Measurements from ENCODE around the gene NID2.

The NID2 gene

DNA sequence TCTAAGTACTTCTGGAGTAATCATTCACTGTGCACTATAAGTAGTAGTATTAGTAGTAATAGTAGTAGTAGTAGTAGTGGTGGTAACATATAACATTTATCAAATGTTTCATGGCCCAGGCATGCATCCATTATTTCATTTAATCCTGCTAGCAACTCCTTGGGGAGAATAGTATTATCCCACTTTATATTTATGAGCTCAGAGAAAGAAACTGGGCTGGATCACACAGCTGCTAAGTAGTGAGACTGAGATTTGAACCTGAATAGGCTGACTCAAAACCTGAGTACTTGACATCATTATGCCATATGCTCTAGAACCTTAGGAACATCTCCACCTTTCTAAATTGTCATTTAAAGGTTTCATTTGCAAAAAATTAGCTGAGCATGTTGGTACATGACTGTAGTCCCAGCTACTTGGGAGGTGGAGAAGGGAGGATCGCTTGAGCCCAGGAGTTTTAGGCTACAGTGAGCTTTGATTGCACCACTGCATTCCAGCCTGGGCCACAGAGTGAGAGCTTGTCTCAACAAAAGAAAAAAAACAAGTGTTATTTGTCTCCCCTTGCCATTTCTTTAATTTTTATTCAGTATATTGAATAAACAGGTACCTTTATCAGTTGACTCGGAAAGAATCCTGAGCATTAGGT is 11.4 kb upstream of the NID2 start:
- DNase-seq: no peak

DNA sequence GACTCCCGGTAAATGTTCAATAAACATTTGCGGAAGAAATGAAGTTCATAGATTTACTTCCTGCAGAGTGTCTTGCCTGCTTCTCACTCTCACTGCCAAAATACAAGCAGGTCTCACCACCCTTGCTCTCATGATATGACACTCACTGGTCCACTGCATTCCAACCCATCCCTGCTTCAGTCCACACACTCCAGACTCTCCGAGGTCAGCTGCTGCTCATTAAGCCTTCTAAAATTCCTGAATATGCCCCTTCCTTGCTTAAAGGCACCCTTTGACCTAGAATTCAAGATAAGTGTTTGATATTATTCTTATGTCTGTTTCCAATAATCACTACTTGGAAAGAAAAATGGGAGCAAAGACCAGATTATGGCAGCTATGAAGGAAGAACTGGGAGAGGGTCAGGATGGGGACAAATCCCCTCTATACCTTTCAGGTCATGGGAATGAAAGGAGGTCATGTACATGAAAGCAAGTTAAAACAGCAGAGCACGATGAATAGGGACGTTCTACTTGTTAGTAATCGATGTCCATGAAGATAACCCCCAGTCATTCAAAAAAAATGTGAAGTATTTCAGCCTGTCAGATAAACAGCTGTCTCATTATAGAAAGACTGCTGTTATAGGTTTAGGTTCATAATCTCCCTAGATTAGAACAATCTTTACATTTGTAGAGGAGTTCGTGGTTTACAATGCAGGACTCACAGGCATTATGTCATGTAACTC is 10.5 kb upstream of the NID2 start:
- no peak for DNase-seq

DNA sequence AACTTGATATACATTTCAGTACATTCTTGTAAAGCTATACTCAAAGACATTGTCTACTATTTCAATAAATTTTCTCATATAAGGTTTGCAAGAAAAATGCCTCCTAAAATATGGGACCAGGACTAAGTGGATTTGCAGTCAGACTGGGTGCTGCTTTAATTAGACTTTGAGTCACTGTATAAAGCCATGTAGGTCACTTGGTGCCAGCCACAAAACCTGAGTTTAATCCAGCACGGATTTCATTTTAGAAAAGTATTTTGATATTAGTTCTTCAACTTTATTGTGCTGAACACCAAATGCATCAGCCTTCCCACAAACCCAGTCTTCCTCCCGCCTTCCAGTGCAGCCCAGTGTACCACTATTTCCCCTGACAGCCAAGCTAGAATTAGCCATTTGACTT is 9.9 kb upstream of the NID2 start:
- no peak for DNase-seq

DNA sequence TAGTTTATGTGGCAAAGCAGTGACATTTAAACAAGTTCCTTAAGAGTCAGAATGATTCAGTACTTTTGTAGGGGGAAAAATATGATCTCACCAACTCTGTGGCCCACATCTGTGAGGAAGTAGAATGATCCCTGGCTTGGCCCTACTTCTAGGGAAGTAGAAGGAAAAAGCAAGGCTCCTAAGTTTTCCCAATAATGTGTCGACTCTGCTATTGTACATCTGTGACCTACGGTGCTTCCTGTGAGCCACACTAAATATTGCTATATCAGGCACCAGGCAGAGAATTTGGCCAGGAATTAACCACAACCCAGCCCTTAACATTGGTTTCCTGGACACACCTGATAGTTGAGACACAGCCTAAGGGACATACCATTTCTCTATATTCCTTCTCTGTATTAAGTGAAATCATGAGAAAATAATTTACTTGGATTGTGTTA is 9.3 kb upstream of the NID2 start:
- no peak for DNase-seq

DNA sequence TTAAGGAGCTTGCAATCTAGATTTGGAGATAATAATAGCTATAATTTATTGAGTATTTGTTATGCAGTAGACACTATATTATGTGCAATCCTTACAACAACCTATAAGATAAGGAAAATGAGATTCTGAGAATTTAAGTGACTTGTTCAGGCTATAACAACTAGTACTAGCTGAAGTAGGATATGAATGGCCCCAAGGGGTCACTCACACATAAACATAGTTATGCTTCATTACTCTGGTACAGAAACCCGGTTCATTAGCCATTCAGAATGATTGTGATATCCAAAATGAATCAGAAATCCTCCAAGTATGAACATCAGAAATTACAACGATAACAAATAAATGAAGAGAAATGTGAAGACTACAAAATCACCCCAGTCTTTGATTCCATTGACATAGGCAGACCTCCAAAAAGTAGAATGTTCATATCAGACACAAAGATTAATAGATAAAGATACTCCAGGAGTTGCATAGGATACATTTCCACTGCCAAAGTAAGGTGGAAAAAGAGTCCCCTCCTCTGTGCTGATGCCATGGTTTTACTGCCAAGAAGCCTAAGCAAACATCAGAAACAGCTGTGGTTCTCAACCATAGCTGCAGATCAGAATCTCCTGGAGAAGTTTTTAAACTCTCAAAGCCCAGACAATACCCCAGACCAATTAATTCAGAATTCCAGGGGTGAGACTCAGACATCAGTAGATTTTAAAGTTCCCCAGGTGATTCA is 8.6 kb upstream of the NID2 start:
- DNase-seq: no peak

DNA sequence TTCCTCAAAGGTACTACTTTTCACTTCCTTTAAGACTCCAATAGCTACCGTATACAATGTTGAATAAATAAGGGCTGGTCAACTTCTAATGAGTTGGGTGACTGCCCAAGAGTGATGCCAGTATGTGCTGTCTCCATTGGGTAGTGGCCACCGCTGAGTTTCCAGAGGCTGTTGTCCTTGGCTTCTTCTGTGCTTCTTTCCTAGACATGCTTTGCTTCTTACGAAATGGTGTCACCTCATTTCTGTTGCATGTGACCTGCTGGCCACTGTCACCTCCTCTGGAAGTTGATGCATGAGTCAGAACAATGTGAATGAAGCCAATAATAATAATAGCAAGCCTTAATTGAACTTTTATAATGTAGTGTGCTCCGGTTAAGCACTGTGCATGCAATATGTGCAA is 7.5 kb upstream of the NID2 start:
- DNase-seq: no peak

DNA sequence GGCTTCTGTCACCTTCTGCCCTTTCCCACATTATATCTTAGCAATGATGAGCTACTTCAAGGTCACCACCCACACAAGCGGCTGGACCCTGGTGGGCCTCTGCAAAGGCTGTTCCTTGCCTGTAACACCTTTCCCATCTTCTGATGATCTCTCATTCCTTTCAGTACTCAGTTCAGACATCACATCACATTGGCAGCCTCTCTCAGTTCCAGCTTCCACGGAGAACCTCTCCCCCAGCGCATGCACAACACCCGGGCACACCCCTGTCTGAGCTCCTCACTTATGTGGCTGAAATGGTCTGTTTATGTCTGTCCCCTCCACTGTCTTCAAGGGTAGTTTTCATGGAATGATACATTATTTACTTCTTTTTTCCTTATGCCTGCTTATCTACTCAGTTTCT is 6.5 kb upstream of the NID2 start:
- DNase-seq: no peak

DNA sequence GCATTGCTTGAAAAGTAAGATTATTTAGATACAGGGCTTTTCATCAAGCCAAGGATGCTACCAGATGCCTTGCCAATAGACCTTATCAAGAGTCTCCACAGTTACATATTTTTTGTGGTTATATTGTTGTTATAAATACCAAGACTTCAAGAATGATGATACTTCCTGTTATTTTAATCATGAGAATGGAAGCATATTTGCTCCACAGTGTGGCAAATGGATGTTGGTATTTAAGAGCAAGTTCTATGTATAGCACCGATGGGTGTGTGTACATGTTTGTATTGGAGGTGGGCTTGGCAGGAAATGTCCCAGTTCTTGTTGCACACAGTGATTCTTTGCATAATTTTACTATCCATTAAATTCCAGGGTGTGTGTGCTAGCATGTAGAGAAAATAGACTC is 4.4 kb upstream of the NID2 start:
- DNase-seq: no peak

DNA sequence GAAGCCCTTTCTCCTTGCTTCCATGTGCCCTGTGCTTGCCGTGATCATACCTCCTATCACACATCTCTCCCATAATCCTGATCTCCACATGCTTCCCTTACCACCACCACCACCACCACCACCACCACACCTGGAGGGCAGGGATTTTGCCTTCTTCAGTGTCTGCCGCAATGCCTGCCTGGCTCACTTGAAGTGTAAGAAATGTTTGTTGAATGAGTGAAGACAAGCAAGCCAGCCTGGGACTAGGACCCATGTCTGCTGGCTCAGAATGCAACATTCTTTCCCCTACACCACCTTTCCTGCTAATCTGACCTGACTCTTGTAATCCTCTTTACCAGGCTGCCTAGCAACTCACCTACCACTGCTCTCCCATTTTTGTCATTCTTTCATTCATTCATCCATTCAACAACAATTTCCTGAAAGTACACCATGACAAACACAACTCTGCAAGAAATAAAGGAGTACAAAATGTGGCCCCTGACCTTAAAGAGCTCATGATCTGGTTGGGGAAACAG is 3.5 kb upstream of the NID2 start:
- DNase-seq: no peak

DNA sequence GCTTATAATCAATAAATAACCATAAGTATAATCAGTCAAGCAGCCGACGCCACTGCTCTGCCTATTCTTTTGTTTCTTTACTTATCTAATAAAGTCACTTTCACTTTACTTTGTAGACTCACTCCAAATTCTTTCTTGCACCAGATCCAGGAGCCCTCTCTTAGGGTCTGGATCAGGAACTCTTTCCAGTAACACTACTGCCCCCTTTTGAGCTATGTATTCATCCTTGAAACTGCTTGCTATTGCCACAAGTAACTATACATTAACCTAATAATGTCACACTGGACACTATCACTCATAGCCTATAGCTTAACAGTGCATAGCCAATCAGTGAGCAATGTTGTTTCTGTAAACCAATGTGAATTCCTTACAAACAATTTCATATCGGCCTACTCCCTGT is 2.8 kb upstream of the NID2 start:
- DNase-seq: no peak

DNA sequence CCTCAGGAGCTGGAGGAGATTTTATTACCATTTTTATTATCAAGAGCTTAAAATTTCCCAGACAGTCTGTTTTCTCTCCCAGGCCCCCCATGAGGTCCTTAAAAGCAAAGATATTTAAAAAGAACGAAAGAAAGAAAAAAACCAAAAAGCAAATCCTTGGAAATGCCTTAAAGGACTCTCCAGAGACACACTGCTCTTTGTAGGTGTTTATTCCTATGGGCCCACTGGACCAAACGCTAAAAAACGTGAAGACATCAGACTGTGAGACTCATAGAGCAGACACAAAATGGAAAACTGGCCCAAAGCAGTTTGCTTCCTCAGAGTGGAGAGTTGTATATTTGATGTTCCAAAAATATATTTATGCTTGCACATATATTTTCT is 1.2 kb upstream of the NID2 start:
- DNase-seq: no peak

DNA sequence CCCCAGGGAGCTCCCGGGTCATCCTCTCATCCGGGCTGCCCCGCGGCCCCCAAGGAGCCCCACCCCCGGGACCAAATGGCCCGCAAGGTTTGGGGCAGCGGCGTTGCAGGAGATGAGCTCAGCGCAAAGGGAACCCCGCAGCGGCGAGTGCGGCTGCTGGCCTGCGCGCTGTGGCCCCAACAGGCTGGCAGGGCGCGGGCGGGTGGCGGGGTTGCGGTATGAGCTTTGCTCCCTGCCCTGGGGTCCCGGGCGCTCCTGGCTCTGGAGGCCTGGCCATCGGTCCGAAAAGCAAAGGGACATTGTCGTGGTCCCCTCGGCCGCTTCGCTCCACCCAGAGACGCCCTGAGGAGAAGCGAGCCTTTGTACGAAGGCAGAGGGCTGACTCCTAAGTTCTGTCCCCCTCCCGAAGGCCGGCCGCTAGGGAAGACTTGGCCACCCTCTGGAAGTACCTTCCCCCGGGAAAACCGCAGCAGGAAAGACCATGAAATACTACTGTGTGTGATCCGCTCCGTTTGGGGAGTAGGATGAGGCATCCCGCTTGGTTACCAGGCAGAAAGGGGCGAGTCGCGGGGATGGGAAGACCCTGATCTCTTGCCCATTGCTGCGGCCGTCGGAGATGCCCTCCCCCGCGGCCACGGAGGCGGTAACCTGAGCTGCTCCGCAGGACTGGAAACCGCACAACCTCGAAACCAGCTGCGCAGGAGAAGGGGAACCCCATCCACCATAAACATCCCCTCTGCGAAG is 620 bp upstream of the NID2 start:
- no peak for DNase-seq

DNA sequence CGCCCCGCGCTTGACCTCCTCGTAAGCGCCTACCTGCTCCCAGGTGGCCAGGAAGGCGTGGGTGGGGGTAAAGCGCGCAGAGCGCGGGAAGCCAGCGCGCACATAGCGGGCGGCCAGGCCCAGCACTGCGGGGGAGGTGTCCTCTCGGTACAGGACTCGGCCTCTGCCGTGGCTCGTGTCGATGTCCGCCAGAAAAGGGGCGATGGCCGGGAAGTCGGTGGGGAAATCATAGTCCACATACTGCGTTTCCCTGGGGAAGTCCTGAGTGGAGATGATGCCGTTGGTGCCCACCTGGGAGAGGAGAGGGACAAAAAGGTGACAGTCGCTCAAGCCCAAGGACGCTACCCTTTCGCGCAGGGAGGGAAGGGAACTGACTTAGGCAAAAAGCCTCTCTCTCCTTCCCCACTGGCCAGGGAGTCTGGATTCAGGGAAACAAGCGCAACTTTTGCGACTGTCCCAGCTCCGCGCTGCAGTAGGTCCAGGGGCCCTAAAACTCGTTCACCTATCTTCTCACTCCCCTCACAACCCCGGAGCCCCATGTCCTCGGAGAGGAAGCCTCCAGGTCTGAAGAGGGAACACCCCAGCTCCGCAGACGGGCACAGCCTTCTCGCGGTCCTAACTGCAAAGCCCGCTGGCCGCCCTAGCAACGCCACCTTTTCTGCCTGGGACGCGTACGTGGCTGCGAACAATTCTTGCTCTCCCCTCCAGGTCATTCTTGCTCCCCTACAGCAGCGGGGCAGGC is 815 bp downstream of the NID2 start:
- DNase-seq: no peak

DNA sequence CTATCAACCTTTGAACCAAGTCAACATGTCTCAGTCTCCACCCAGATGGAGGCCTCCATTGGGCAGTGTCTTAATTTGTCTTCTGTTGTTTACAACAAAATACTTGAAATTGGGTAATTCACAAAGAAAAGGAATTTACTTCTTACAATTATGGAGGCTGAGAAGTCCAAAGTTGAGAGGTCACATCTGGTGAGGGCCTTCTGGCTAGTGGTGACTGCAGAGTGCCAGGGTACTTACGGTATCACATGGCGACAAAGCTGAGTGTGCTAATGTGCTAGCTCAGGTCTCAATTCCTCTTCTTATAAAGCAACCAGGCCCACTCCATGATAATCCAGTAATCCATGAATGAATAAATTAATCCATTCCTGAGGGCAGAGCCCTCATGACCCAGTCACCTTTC is 4.7 kb downstream of the NID2 start:
- no peak for DNase-seq

DNA sequence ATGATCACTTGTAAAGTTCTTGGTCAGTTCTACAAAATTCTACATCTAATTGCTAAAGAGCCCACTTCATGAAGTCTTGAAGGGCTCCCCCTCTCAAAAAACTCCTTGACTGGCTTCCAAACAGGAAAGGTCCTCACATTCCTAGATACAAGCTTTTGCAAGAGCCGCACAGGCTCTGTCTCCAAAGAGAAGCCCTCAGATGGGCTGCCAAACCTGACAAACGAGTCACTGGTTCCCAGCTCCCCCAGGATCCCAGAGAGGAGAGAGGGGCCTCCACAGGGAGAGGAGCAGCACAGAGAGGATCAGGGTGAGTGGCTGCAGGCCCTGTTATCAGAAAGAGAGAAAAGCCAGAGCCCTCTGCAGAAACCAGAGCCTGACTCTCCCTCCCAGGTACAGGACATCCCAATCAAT is 5.8 kb downstream of the NID2 start:
- DNase-seq: no peak

DNA sequence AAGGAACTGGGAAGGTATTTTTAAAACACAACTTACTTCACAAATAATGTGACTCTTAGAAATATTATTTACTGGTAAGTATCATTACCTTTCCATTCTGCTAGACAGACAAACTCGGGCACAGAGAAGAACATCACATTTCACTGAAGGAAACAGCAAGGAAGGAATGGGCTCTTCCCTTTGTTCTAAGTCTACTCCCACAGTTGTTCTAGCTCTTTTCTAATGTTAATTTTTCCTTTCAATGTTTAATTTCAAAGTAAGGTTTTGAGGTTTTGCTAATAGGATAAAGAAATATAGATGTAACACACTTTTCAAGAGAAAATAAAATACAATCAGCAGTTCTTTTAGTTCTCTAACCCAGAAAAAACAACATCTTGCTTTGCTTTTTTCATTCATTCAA is 7.0 kb downstream of the NID2 start:
- no peak for DNase-seq

DNA sequence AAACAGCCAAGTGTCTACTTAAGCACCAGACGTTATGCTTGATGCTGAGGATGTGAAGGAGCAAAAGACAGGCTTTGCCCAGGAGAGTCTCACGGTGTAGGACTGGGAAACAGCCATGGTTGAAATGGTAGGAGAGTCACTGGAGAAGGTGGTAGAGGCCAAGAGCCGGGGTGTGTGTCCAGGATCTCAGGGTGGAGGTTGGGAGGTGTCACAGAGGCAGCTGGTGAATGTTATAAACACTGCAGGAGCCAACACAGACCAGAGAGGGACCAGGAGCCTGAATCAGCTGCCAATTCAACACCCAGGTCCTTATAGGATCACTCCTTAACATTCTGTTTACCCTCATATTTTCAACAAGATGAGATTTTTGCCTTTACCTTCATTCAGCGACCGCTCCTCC is 7.5 kb downstream of the NID2 start:
- no peak for DNase-seq

DNA sequence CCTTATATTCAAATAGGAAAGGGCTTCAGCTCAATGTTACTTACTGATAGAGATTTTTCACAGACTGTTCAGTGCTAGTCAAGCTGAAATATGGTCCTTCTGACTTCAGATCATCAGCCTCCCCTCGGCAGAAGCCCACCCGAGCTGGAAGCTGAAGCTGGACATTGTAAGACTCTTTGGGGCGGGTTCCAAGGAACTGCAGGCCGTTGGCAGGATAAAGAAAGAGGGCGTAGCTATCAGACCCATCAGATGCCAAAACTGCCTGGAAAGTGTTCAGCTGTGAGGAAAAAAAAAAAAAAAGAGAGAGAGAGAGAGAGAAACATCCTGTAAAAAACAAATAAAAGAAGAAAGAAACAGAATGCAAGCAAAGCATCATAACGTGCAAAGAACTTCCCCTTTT is 8.8 kb downstream of the NID2 start:
- DNase-seq: no peak

DNA sequence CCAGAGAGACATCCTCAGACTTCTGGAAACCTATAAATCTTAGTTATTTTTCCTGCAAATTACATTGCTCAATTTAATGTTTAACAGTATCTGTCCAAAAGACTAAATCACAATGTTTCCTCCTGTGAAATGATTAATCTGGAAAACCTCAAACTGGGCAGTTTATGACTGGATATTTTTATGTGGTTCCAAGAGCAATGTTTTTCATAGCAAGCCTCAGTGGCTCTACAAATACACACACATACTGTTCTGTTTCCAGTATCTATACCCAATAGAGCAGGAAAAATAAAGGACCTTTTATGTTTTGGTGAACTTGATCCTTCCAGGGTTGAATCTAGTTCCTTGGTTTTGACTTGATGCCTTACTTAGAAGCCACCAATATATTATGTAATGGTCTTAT is 9.2 kb downstream of the NID2 start:
- no peak for DNase-seq

DNA sequence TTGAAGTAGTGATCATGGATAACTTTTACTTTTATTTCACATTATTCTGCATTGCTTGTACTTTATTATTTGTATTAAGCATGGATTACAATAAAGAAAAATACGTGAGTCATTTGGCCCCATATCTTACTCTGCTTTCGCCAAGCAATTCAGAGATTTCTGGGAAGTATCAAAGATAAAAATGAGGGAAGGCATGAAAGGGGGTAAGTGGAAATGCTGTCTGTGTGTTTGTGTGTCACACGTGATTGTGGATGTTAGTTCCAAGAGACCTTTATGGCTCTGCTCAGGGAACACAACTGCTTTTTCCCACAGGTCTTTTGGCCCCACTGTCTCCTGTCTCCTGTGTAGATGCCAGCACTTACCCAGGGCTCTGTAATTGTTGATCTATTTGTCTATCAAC is 10.5 kb downstream of the NID2 start:
- no peak for DNase-seq

DNA sequence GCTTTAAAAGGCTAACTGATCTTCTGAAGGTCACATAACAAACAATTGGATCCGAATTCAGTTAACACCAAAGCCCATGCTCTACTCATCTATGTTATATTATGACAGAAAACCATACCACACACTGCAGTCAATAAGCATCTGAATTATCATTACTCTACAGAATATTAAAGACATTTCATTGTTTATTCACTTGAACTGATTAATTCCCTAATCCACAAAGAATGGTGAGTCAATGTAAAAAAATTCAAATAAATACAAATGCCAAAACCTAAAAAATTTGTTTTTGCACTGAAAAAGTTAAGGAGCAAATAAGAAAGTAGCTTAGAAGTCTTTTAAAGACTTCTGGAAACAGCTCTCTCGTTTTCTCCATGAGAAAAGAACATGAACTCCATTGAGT is 13.7 kb downstream of the NID2 start:
- DNase-seq: no peak

DNA sequence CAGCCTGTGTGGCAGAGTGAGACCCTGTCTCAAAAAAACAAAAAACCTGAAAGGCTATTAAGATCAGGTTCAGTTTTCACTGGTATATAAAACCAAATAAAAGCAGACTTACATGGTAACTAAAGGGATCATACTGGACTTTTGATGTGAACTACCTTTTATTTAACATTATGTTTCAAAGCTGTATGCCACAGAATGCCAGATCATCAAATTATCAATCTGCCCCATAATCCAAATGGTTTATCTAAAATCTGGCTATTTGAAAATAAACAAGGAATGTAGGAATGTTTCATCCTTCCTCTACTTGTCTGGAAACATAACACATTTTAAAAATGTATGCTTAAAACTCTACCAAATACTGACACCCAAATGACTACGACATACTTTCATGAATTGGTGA is 14.2 kb downstream of the NID2 start:
- no peak for DNase-seq

DNA sequence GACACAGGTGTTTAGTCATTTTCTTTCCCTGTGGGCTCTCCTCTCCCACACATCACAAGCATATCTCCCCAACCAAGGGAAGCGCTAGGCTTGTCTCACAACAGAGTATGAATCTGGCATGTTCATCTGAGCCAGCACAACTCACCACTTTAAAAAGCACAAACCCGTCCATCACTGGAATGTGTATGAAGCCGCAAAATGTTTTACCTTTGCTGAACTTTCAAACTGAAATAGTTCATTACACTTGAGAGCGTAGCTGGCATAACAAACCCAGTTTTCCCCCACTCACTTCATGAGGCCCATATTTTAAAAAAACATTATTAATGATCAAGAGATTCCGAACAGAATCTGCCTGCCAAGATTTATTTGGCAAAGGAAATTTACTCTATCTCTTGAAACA is 15.8 kb downstream of the NID2 start:
- DNase-seq: no peak

Measured in GF-D8 (cell line).